CD4-positive, alpha-beta T cell (primary cell): ENCODE measurements around the gene VWA3B. TPM values are rescaled to one million over a fixed set of nuclear protein-coding genes. Genes with fewer than 3 reads are reported as not detected.

Experiments used
- ATAC-seq: fragments of 200-7000 bp; cut with Tn5 transposase; one replicate; pipeline ENCODE4 v1.10.0; 2022; ENCODE audit warnings: mild to moderate bottlenecking; ENCODE audit not compliant: poor library complexity
- CTCF ChIA-PET: fragments of 350-600 bp; sonication (Branson Sonifier 250); formaldehyde crosslinking; loops from one replicate; lab custom pipeline; 2021; ENCODE audit warnings: antibody characterized with exemption, inconsistent platforms; lab: Charles Lee
- POLR2A ChIA-PET: fragments of 350-600 bp; sonication (Branson Sonifier 250); formaldehyde crosslinking; loops from one replicate; lab custom pipeline; 2021; ENCODE audit warnings: antibody characterized with exemption, inconsistent platforms; lab: Charles Lee
- DNase-seq, 14 experiments: peaks; one replicate each; pipeline ENCODE4 v3.0.0-alpha.2; 2013 to 2020; ENCODE audit warnings: mixed read lengths in 2 of 14
- H3K27ac ChIP-seq, 2 donors: one replicate each; pipeline versions ENCODE4 v1.5.1 to v1.7.0; 2013; ENCODE audit warnings: low read length in 2 of 2, low read depth in 1 of 2, mild to moderate bottlenecking in 1 of 2
- H3K27me3 ChIP-seq, 2 experiments: 1 replicate in 1 of 2; 2 replicates in 1 of 2; pipeline versions ENCODE4 v1.6.1 to v1.7.0; 2013; ENCODE audit warnings: low read length in 2 of 2, control low read depth in 1 of 2, mild to moderate bottlenecking in 1 of 2, moderate library complexity in 1 of 2; ENCODE audit not compliant: insufficient read depth in 2 of 2, control insufficient read depth in 1 of 2
- H3K36me3 ChIP-seq: one replicate; pipeline ENCODE4 v1.6.1; 2013; ENCODE audit warnings: low read length, control low read depth; ENCODE audit not compliant: insufficient read depth
- H3K4me1 ChIP-seq: one replicate; pipeline ENCODE4 v1.6.1; 2013; ENCODE audit warnings: low read length, control low read depth; ENCODE audit not compliant: insufficient read depth
- H3K4me3 ChIP-seq: one replicate; pipeline ENCODE4 v1.5.1; 2013; ENCODE audit warnings: mild to moderate bottlenecking, low read length, moderate library complexity
- H3K9me3 ChIP-seq, 2 experiments: 1 replicate in 1 of 2; 2 replicates in 1 of 2; pipeline versions ENCODE4 v1.6.1 to v1.7.0; 2013; ENCODE audit warnings: low read length in 2 of 2, mild to moderate bottlenecking in 2 of 2, control low read depth in 1 of 2, moderate library complexity in 1 of 2; ENCODE audit not compliant: control insufficient read depth in 1 of 2, insufficient read depth in 1 of 2
- H3K27ac Mint-ChIP-seq: one replicate; pipeline ENCODE4 v1.8.0; 2020; ENCODE audit warnings: mixed read lengths
- H3K27me3 Mint-ChIP-seq: one replicate; pipeline ENCODE4 v1.8.0; 2021; ENCODE audit warnings: mixed read lengths
- H3K36me3 Mint-ChIP-seq: one replicate; pipeline ENCODE4 v1.8.0; 2021; ENCODE audit warnings: low read depth, mixed read lengths
- H3K4me1 Mint-ChIP-seq: one replicate; pipeline ENCODE4 v1.8.0; 2021; ENCODE audit warnings: low read depth, mixed read lengths
- H3K4me3 Mint-ChIP-seq: one replicate; pipeline ENCODE4 v1.8.0; 2020; ENCODE audit warnings: mild to moderate bottlenecking, mixed read lengths
- H3K9me3 Mint-ChIP-seq: one replicate; pipeline ENCODE4 v1.8.0; 2020; ENCODE audit warnings: mixed read lengths
- CTCF ChIP-seq: fragments of 200-600 bp; IDR thresholded peaks from one replicate; pipeline ENCODE4 v1.8.0; 2022; ENCODE audit warnings: antibody characterized with exemption, mild to moderate bottlenecking
- intact Hi-C, 2 experiments: fragments of 100-400 bp; cut with DNase I in 1 of 2; cut with micrococcal nuclease in 1 of 2; formaldehyde crosslinking; loops; one replicate each; pipeline versions ENCODE4 v1.15.1 to v1.9.0; 2023 to 2025; cut with DNase I, micrococcal nuclease
- total RNA-seq, 174 experiments: library from RNA in 2 of 174; stranded (reverse) in 2 of 174; gene quantifications; one replicate each; pipeline ENCODE4 v1.2.3 and lab custom pipeline; 2021 to 2026

VWA3B gene
- total RNA-seq, 2 experiments from 2014 or later = not detected

DNA sequence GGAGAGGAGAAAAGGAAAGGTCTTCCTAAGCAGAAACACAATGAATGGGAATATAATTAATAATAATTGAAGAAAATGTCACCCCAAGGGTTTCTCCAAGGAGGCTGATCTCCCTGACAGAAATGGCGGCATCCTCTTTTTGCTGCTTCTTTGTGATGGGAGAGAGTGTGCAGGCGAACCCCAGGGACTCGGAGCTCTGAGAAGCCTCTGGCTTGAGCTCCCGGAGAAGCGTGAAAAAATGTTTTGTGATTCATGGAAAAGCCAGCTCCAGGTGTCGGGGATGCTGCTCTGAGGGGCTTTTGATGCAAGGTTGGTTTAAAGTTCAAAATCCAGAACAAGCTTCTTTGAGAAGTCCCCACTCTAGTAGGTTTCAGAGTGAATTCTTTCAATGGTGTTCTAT lies 91.0 kb downstream of the VWA3B start:
- TF ChIP-seq CTCF = no peak
- Histone ChIP-seq H3K9me3 (no peaks in the 10 kb centered on the region), H3K36me3 (no peaks in the 10 kb centered on the region), H3K4me1 (no peaks in the 10 kb centered on the region), H3K4me3 (no peak overlapping the region), H3K27ac (no peak overlapping the region), H3K27me3 (peaks cover 5 to 20% of the 10 kb centered on the region in 2 experiments)
- Mint-ChIP-seq H3K4me1 (no peaks in the 10 kb centered on the region), H3K4me3 (no peak overlapping the region), H3K27ac (no peak overlapping the region), H3K9me3 (no peaks in the 10 kb centered on the region), H3K36me3 (no peaks in the 10 kb centered on the region), H3K27me3 (peaks cover 73% of the 10 kb centered on the region)
- intact Hi-C loops = loop anchor here in 1 of 2 experiments (5.0 kb wide), 1 partner anchor 371 kb away; no protein-coding TSS in a partner anchor
- ATAC-seq (no peak), DNase-seq (no peak)
- ChIA-PET POLR2A (no interaction called here), CTCF (no interaction called here)

DNA sequence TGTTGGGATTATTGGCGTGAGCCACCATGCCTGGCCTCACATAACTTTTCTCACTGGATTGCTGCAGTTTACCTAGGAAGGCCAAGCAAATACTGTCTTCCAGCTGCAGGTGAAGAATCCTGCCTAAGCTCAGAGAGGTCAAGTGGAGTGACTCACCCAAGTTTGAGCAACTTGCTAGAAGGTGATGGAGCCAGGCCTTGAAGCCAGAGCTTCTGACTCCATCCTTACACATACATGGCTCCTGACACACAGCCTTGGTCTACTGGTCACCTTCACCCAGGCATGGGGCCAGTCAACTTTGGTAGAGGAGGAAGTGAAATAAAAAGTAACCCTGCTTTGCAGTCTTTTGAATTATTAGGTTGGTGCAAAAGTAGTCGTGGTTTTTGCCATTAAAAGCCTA lies 93.5 kb downstream of the VWA3B start:
- H3K36me3 ChIP-seq = no peaks in the 10 kb centered on the region
- POLR2A ChIA-PET = no interaction called here
- no peaks in the 10 kb centered on the region for H3K9me3 ChIP-seq
- CTCF ChIA-PET = no interaction called here
- peaks cover 0 to 14% of the 10 kb centered on the region in 2 experiments for H3K27me3 ChIP-seq
- Mint-ChIP-seq H3K9me3 (no peaks in the 10 kb centered on the region), H3K27ac (no peak overlapping the region), H3K4me3 (no peak overlapping the region), H3K27me3 (peaks cover 62% of the 10 kb centered on the region), H3K4me1 (no peaks in the 10 kb centered on the region), H3K36me3 (no peaks in the 10 kb centered on the region)
- no peak for TF ChIP-seq CTCF
- ATAC-seq = no peak
- no peak for DNase-seq
- H3K27ac ChIP-seq = no peak overlapping the region
- H3K4me1 ChIP-seq = no peaks in the 10 kb centered on the region
- intact Hi-C loops = loop anchor here in 1 of 2 experiments (5.0 kb wide), 1 partner anchor 373 kb away; no protein-coding TSS in a partner anchor
- no peak overlapping the region for H3K4me3 ChIP-seq

- Histone ChIP-seq H3K4me1 (no peaks in the 10 kb centered on the region), H3K27me3 (peaks cover 0 to 11% of the 10 kb centered on the region in 2 experiments), H3K27ac (no peak overlapping the region), H3K4me3 (no peak overlapping the region), H3K36me3 (no peaks in the 10 kb centered on the region), H3K9me3 (no peaks in the 10 kb centered on the region)
- intact Hi-C loops = loop anchor here in 1 of 2 experiments (5.0 kb wide), 1 partner anchor 374 kb away; no protein-coding TSS in a partner anchor
- Mint-ChIP-seq H3K9me3 (no peaks in the 10 kb centered on the region), H3K27me3 (peaks cover 54% of the 10 kb centered on the region), H3K4me3 (no peak overlapping the region), H3K27ac (no peak overlapping the region), H3K36me3 (no peaks in the 10 kb centered on the region), H3K4me1 (no peaks in the 10 kb centered on the region)
- ChIA-PET POLR2A (no interaction called here), CTCF (no interaction called here)
- no peak for ATAC-seq
- DNase-seq = no peak
- no peak for TF ChIP-seq CTCF
Measured at GRCh38 chr2:98181346-98181745, 94.4 kb downstream of the VWA3B start.
